Neural cell (in vitro differentiated cells): Measurements from ENCODE around the gene NEK2. TPM values are rescaled to one million over a fixed set of nuclear protein-coding genes. Genes with fewer than 3 reads are reported as not detected.

Source experiments
- H2AFZ ChIP-seq: fragments of 200-600, 300-800 bp; sonication (generic), shearing (Covaris generic); 2 replicates; pipeline ENCODE4 v1.6.0; 2014; ENCODE audit warnings: low read depth, mild to moderate bottlenecking, antibody characterized with exemption, low read length, moderate library complexity
- H3F3A ChIP-seq: fragments of 200-600 bp; shearing (Covaris generic); 2 replicates; pipeline ENCODE4 v1.6.1; 2016; ENCODE audit warnings: mild to moderate bottlenecking, moderate library complexity, mixed read lengths, antibody characterized with exemption, low read length; ENCODE audit not compliant: insufficient read depth, poor library complexity, severe bottlenecking
- H3K27ac ChIP-seq: fragments of 200-600, 300-800 bp; sonication (generic), shearing (Covaris generic); 2 replicates; pipeline ENCODE4 v1.5.1; 2014; ENCODE audit warnings: mild to moderate bottlenecking, low read length, moderate library complexity
- H3K27me3 ChIP-seq: fragments of 300-800, 200-600 bp; sonication (generic), shearing (Covaris generic); 2 replicates; pipeline ENCODE4 v1.6.0; 2014; ENCODE audit warnings: mild to moderate bottlenecking, low read depth, low read length, moderate library complexity; ENCODE audit not compliant: insufficient read depth
- H3K36me3 ChIP-seq: fragments of 300-800, 200-600 bp; sonication (generic), shearing (Covaris generic); 2 replicates; pipeline ENCODE4 v1.5.1; 2014; ENCODE audit warnings: mild to moderate bottlenecking, antibody characterized with exemption, low read length, moderate library complexity; ENCODE audit not compliant: insufficient read depth
- H3K4me2 ChIP-seq: fragments of 300-800, 200-600 bp; sonication (generic), shearing (Covaris generic); 2 replicates; pipeline ENCODE4 v1.6.0; 2014; ENCODE audit warnings: mild to moderate bottlenecking, low read length
- H3K4me3 ChIP-seq: fragments of 300-800, 200-600 bp; sonication (generic), shearing (Covaris generic); 2 replicates; pipeline ENCODE4 v1.5.1; 2014; ENCODE audit warnings: mild to moderate bottlenecking, low read length, moderate library complexity
- H3K79me2 ChIP-seq: fragments of 200-600 bp; shearing (Covaris generic); replicated peaks from 2 replicates; pipeline ENCODE4 v1.6.0; 2014; ENCODE audit warnings: mild to moderate bottlenecking, low read length, moderate library complexity; ENCODE audit not compliant: insufficient read depth
- H3K9ac ChIP-seq: fragments of 300-800, 200-600 bp; sonication (generic), shearing (Covaris generic); 2 replicates; pipeline ENCODE4 v1.6.1; 2016; ENCODE audit warnings: mild to moderate bottlenecking, low read length, mixed read lengths
- H3K9me2 ChIP-seq: fragments of 200-600 bp; shearing (Covaris generic); 2 replicates; pipeline ENCODE4 v1.6.1; 2016; ENCODE audit warnings: mild to moderate bottlenecking, low read length, mixed read lengths; ENCODE audit not compliant: insufficient read depth
- H3K9me3 ChIP-seq: fragments of 200-600, 300-800 bp; sonication (generic), shearing (Covaris generic); 2 replicates; pipeline ENCODE4 v1.6.1; 2016; ENCODE audit warnings: mild to moderate bottlenecking, mixed run types, low read length, moderate library complexity, mixed read lengths
- H4K20me1 ChIP-seq: fragments of 200-600 bp; shearing (Covaris generic); 2 replicates; pipeline ENCODE4 v1.6.1; 2016; ENCODE audit warnings: mild to moderate bottlenecking, mixed run types; ENCODE audit not compliant: insufficient read depth
- EP300 ChIP-seq: fragments of 450-650 bp; conservative IDR thresholded peaks from 2 replicates; pipeline ENCODE4 v1.6.1; 2014; ENCODE audit warnings: antibody characterized with exemption, mild to moderate bottlenecking, moderate library complexity; ENCODE audit not compliant: poor library complexity, severe bottlenecking
- EZH2 ChIP-seq: fragments of 200-600, 300-800 bp; shearing (Covaris generic), sonication (generic); IDR thresholded peaks from 2 replicates; pipeline ENCODE4 v1.6.1; 2014; ENCODE audit warnings: antibody characterized with exemption, low read length, borderline replicate concordance, mild to moderate bottlenecking; ENCODE audit not compliant: insufficient read depth, poor library complexity, severe bottlenecking
- MXI1 ChIP-seq: fragments of 450-650 bp; conservative IDR thresholded peaks from 2 replicates; pipeline ENCODE4 v1.6.1; 2014; ENCODE audit warnings: antibody characterized with exemption, mild to moderate bottlenecking; ENCODE audit not compliant: poor library complexity, severe bottlenecking
- POLR2AphosphoS5 ChIP-seq: IDR thresholded peaks from 2 replicates; pipeline ENCODE4 v1.6.1; 2012
- RAD21 ChIP-seq: fragments of 450-650 bp; conservative IDR thresholded peaks from 2 replicates; pipeline ENCODE4 v1.6.1; 2014; ENCODE audit warnings: antibody characterized with exemption, mild to moderate bottlenecking, moderate library complexity
- SMC3 ChIP-seq: fragments of 450-650 bp; conservative IDR thresholded peaks from 2 replicates; pipeline ENCODE4 v1.6.1; 2014; ENCODE audit warnings: antibody characterized with exemption, mild to moderate bottlenecking, moderate library complexity; ENCODE audit not compliant: poor library complexity
- TAF1 ChIP-seq: IDR thresholded peaks from 2 replicates; pipeline ENCODE4 v1.6.1; 2012; ENCODE audit warnings: low read depth
- polyA minus RNA-seq: library from RNA; depleted of rRNA, polyadenylated mRNA; stranded (reverse); fragments of >200 nt; gene quantifications from 2 replicates; pipeline ENCODE4 v1.2.3, GENCODE V29; 2014
- polyA plus RNA-seq: library from polyadenylated mRNA; depleted of rRNA; stranded (reverse); fragments of >200 nt; gene quantifications from 2 replicates; pipeline ENCODE4 v1.2.3, GENCODE V29; 2014
- TF ChIP-seq, protein P1 (sequence below): fragments of 450-650 bp; IDR thresholded peaks from 2 replicates; pipeline ENCODE4 v1.5.1; 2014; ENCODE audit warnings: antibody characterized with exemption, mild to moderate bottlenecking, moderate library complexity; ENCODE audit not compliant: poor library complexity, severe bottlenecking
- TF ChIP-seq, protein P2 (sequence below): IDR thresholded peaks from 2 replicates; pipeline ENCODE4 v1.6.1; 2012; ENCODE audit warnings: borderline replicate concordance

Gene NEK2
- polyA plus RNA-seq (0.98 and 1.1 TPM in 2 replicates), polyA minus RNA-seq (0.97 and 1.3 TPM in 2 replicates)

DNA sequence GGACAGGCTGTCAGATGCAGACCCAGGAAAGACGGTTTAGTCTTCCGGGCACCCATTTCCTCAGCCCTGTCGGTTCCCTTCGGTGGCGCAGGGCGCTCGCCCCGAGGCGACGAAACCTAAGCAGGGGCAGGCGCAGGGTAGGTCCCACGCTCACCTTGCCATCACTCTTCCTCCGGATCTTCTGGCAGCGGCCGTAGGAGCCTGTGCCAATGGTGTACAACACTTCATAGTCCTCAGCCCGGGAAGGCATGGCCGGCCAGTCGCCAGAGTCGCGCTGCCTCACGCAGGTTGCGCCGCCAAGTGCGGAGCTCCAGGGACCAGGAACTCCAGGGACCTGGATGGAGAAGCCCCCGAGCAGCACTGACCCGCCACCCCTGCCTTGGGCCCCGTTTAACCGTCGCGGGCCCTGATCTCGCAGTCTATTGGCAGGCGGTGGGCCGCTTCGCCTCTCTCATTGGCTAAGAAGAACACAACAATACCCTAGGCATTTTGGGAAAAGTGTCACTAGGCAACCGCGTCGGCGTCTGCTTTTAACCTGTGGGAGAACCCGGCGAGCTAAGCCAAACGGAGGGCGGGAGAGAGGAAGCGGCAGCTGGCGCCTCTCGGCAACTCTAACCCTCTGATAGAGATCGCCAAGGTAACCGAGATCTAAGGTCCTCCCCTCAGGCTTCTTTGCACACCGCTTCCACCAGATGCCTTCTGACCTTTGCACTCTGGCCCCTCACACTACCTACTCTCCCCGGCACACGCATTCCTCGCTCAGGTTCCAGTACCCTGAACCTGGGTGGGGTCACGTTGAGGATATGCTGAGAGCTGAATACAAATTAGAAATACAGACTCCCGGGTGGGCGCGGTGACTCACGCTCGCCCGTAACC, at the start of gene NEK2:
Gene NEK2, minus strand, starts transcription at position 392 of the 876 bp plus-strand sequence. Its CDS starts 142 bp downstream, at position 250.
- Histone ChIP-seq H3K79me2 (no peaks in the 10 kb centered on the region), H3K4me3 (peak within 1 kb of the TSS; percentile 82), H2AFZ (peak within 1 kb of the TSS; percentile 73), H3K4me2 (peak within 1 kb of the TSS; percentile 80), H3K27ac (no peak within 1 kb of the TSS), H3K36me3 (no peaks in the 10 kb centered on the region), H3K9me2 (no peaks in the 10 kb centered on the region), H3K9ac (peak within 1 kb of the TSS; percentile 29), H4K20me1 (no peaks in the 10 kb centered on the region), H3K27me3 (no peaks in the 10 kb centered on the region), H3K9me3 (no peaks in the 10 kb centered on the region), H3F3A (no peaks in the 10 kb centered on the region)
- TF ChIP-seq SMC3 (no peak), EP300 (peak; percentile 18), EZH2 (no peak), POLR2AphosphoS5 (peak; percentile 58), RAD21 (peak; percentile 27), MXI1 (peak; percentile 99)
- TF ChIP-seq, protein P1, sequence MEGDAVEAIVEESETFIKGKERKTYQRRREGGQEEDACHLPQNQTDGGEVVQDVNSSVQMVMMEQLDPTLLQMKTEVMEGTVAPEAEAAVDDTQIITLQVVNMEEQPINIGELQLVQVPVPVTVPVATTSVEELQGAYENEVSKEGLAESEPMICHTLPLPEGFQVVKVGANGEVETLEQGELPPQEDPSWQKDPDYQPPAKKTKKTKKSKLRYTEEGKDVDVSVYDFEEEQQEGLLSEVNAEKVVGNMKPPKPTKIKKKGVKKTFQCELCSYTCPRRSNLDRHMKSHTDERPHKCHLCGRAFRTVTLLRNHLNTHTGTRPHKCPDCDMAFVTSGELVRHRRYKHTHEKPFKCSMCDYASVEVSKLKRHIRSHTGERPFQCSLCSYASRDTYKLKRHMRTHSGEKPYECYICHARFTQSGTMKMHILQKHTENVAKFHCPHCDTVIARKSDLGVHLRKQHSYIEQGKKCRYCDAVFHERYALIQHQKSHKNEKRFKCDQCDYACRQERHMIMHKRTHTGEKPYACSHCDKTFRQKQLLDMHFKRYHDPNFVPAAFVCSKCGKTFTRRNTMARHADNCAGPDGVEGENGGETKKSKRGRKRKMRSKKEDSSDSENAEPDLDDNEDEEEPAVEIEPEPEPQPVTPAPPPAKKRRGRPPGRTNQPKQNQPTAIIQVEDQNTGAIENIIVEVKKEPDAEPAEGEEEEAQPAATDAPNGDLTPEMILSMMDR, result peak; percentile 17

DNA sequence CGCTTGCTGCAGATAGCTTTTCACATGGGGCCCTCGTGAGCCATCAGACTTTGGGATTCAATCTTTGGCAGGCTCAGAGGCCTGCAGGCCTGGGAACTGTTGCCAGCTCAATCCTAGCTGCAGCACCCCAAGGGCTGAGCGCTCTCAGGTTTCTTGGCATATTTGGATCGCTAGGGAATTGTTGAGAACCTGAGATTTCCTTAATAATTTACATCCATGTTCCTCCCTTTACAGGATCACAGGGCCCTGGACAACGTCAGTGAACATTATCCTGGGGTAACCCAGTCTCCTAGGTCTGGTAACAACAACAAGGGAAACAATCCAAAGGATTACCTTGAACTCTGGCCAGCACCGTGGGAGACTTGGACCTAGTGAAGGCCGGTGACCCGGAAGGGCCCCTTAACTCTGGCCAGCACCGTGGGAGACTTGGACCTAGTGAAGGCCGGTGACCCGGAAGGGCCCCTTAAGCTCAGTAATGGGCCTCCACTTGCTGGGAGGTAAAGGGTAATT, 49.3 kb upstream of the NEK2 start:
- H3K9ac ChIP-seq, result no peak overlapping the region
- H3K4me3 ChIP-seq, result no peak overlapping the region
- H2AFZ ChIP-seq, result no peak overlapping the region
- H4K20me1 ChIP-seq, result no peaks in the 10 kb centered on the region
- H3K79me2 ChIP-seq, result no peaks in the 10 kb centered on the region
- no peak overlapping the region for H3K4me2 ChIP-seq
- no peaks in the 10 kb centered on the region for H3K36me3 ChIP-seq
- TF ChIP-seq TAF1 (no peak), EP300 (no peak)
- H3K27ac ChIP-seq, result no peak overlapping the region
- H3K9me2 ChIP-seq, result no peaks in the 10 kb centered on the region
- H3K9me3 ChIP-seq, result no peaks in the 10 kb centered on the region
- no peaks in the 10 kb centered on the region for H3K27me3 ChIP-seq
- no peaks in the 10 kb centered on the region for H3F3A ChIP-seq

DNA sequence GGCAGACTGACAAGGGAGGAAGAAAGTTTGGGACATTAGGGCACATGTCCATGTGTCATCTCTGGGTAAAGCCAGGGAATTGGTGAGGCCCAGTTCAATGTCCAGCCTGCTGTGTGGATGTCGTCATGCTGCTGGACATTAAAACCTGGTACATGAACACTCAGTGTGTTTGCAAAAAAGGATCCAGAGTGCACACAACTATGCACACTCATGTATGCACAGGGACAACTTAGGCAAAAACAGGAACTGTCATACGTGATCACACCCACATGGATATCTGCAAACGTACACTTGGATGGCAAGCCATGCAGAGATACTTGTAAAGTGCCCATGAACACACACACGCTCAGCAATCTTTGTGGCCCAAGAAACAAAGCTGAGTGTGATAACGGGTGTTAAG, 47.9 kb upstream of the NEK2 start:
- Histone ChIP-seq H3K9me3 (no peaks in the 10 kb centered on the region), H3F3A (no peaks in the 10 kb centered on the region), H3K9me2 (no peaks in the 10 kb centered on the region), H3K79me2 (no peaks in the 10 kb centered on the region), H3K9ac (no peak overlapping the region), H4K20me1 (no peaks in the 10 kb centered on the region), H3K36me3 (no peaks in the 10 kb centered on the region), H3K4me3 (no peak overlapping the region), H2AFZ (no peak overlapping the region), H3K27ac (no peak overlapping the region), H3K27me3 (no peaks in the 10 kb centered on the region), H3K4me2 (no peak overlapping the region)
- TF ChIP-seq RAD21 (no peak), EP300 (no peak), SMC3 (no peak), MXI1 (no peak), EZH2 (no peak)
- TF ChIP-seq, protein P2, sequence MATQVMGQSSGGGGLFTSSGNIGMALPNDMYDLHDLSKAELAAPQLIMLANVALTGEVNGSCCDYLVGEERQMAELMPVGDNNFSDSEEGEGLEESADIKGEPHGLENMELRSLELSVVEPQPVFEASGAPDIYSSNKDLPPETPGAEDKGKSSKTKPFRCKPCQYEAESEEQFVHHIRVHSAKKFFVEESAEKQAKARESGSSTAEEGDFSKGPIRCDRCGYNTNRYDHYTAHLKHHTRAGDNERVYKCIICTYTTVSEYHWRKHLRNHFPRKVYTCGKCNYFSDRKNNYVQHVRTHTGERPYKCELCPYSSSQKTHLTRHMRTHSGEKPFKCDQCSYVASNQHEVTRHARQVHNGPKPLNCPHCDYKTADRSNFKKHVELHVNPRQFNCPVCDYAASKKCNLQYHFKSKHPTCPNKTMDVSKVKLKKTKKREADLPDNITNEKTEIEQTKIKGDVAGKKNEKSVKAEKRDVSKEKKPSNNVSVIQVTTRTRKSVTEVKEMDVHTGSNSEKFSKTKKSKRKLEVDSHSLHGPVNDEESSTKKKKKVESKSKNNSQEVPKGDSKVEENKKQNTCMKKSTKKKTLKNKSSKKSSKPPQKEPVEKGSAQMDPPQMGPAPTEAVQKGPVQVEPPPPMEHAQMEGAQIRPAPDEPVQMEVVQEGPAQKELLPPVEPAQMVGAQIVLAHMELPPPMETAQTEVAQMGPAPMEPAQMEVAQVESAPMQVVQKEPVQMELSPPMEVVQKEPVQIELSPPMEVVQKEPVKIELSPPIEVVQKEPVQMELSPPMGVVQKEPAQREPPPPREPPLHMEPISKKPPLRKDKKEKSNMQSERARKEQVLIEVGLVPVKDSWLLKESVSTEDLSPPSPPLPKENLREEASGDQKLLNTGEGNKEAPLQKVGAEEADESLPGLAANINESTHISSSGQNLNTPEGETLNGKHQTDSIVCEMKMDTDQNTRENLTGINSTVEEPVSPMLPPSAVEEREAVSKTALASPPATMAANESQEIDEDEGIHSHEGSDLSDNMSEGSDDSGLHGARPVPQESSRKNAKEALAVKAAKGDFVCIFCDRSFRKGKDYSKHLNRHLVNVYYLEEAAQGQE, result no peak
